ENCODE data around the gene KANK4.

- TF ChIP-seq CTCF (IDR thresholded peaks at IDR 0.05; ENCODE audit: borderline replicate concordance, extremely low read depth, low read length, poor library complexity, severe bottlenecking) (no peak), EZH2 (IDR thresholded peaks at IDR 0.05; ENCODE audit: borderline replicate concordance, low read depth, low read length, severe bottlenecking) (no peak)
Measured at GRCh38 chr1:62229932-62230331, 89.3 kb downstream of the KANK4 start.
